HG03521 (cell line): ENCODE data around the gene RAD18.

Source experiments
- ATAC-seq: cut with Tn5 transposase; IDR thresholded peaks from one replicate; pipeline ENCODE4 v1.9.1; 2021; ENCODE audit warnings: mild to moderate bottlenecking, moderate library complexity; ENCODE audit not compliant: unreplicated experiment

Gene RAD18, protein sequence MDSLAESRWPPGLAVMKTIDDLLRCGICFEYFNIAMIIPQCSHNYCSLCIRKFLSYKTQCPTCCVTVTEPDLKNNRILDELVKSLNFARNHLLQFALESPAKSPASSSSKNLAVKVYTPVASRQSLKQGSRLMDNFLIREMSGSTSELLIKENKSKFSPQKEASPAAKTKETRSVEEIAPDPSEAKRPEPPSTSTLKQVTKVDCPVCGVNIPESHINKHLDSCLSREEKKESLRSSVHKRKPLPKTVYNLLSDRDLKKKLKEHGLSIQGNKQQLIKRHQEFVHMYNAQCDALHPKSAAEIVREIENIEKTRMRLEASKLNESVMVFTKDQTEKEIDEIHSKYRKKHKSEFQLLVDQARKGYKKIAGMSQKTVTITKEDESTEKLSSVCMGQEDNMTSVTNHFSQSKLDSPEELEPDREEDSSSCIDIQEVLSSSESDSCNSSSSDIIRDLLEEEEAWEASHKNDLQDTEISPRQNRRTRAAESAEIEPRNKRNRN

DNA sequence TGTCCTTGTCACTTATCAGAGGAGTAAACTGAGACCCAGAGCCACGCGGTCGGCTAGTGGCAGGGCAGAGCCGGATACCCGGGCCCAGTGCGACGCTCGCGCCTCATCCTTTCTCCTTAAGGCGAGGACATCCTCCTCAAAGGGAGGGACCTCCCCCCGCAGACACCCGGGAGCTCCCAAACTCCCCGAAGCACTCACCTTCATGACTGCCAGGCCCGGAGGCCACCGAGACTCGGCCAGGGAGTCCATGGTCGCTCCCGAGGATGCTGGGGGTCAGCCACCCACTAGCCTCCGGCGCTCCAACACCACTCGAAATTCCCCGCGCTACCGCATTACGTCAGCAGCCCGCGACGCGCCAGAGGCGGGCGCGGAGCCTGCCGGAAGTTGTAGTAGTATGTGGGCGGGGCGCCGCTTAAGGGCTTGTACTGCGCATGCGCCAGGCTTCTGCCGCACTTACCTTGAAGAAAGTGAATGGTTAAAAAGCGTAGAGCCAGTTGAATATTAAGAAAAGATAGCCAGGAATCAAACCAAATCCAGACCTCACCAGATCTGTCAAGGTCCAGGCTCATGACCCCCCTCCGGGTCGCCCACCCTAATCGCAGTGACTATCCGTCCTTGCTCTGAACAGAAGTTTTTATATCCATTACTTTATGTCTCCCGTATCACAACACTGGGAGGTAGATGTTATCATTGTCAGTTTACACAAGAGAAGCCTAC is at the start of gene RAD18:
TSS of gene RAD18 (minus strand) at position 336 of the 717 bp plus-strand sequence. CDS start at position 249, 87 bp downstream.
- ATAC-seq = peak; percentile 93

DNA sequence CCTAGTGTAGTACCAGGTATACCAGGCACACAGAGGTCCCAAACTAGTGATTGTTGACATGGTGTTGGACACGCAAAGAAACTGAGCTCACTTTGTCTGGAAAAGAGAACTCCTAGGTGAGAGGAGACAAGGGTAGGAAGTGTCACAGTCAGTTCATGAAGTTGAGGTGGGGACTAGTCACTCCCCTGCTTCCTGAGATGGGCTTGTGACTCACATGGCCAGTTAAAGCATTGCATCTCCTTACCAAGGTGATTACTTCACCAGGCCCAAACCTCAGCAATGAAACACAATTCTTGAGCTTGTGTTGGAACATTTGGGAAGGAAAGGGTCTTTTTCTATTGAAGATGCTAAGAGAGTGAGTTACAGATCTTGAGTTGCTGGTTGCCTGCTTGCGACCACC is 49.2 kb upstream of the RAD18 start:
- no peak for ATAC-seq

DNA sequence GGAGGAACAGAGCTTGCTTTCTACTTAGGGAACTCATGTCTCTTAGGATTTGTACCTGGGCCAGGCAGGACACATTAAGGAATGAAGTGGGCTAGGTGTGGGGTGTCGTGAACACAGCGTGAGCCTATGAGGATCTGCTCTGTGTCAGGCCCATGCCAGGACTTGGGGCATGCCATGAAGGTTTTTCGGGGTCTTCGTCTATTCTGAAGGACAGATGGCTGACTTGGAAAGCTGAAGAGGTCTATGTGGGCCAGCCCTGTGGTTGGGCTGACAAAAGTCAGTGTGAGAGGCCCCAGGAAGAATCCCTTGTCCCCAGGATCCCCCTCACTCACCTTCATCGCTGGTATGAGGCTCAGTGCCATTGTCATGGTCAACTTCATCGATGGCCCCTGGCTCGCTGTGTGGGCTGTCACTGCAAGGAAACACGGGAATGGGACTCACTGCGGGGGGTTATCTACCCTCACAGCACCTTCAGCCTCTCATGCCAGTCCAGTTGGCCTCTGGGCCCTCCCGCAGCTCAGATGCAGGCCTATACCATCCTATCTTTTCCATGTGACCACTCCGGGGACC is 46.8 kb upstream of the RAD18 start:
- no peak for ATAC-seq

DNA sequence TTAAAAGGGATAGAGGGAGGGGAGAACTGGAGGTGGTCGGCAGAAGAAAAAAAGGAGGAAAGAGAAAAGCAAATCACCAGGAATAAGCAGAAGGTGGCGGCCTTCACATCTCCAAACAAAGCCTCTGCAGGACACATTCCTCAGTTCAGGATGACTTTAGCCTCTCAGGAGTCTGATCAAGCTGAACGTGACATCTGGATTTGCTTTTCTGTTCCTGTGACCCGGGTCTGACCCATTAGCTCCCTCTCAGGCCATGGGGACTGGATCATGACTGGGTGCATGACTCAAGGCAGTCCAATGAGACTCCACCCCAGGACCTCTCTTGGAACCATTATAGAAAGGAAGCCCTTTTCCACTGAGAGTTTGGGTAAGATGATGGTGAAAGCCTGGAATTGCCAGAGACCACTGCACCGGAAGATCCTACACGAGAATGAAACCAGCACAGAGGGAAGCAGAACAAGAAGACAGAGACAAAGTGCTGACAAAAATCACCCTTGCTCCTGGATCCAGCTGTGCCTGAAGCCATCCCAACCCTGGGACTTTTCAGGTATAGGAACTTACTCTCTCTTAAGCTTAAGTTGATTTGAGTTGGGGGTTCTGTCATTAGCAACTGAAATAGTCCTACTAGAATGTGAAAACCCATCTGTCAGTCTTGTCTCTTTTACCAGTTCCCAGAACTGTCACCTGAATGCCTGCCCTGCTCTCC is 45.4 kb upstream of the RAD18 start:
- ATAC-seq = no peak

DNA sequence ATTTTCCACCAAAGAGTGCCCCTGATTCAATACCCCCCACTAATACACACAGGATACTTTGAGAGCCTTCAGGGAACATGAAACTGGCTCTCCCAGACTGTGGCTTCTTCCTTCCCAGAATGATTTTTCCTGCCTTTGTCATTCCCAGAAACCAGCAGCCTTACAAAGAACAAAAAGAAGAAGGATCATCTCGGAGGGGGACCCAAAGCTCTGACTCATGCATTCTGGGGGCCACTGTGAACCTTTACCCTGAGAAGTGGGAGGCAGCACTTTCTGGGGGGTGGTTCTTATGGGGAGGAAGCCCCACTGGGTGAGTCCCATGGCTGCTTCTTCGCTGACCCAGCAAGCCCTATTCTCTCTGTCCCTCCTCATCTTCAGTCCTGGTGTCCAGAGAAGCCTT is 44.7 kb upstream of the RAD18 start:
- ATAC-seq = no peak

DNA sequence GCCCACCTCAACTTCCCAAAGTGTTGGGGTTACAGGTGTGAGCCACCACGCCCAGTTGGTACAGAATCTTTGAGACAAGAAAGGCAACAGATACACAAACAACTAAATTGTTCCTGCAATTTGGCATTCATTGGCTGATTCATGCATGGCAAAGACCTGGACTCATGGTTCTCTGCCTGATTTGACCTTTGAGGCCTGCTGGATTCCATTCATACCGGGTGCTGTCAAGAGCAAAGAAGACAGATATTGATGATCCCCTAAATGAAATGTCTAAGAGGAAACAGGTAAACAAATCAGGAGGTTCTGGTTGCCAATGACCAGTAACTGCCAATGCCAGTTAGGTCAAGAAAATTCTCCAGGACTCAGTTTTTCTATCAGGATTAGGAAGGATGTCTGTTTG is 43.9 kb upstream of the RAD18 start:
- no peak for ATAC-seq

DNA sequence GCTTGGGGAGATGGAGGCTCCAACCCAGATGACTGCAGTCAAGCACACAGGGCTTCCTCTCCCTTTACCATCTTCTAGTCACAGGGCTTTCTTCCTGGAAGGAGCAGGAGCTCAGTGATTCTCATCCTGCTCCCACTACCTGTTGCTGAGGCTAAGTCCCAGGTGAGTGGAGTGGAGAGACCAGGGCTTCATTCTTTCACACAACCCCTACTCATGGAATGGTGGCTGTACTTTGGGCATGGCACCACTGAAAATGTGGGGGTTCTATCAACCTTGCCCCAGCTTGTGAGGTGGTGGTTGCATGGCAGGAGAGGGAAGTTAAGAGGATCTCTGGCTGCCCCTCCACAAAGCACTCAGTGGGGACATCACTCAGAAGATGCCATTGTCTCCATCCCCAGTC is 36.8 kb upstream of the RAD18 start:
- ATAC-seq = no peak

DNA sequence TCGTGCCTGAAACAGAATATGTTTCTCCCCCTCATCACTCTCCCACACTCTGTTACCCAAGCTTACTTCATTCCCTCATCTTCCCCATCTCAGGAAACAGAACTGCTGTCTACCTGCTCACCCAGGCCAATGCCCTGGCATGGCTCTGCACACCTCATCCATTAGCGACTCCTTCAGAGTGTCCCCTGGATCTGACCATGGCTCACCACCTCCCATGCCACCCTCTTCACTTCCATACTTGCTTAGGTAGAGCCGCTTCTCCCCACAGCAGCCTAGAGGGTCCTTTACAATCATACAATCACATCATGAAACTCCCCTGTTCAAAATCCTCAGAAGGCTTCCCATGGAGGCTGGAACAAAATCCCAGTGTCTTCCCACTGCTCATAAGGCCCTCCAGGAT is 33.9 kb upstream of the RAD18 start:
- ATAC-seq = no peak

DNA sequence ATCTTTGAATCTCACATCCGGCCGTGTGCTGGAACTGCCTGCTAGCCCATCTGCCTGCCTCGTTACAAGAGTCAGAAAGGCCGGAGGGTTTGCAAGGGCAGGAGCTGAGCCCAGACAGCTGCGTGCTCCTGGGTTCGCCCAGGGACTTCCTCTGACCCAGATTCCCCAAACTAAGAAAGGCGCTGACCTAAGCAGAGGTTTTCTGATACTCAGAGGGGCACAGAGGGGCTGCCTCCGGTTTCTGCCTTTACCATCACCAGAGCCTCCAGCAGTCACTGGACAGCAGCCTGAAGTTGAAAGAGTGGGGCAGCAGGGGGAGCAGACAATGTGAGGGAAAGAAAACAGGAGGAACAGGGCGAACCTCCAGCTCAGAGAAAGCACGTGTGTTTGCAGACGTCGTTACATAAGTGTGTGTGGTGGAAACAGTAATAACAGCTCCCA is 33.4 kb upstream of the RAD18 start:
- ATAC-seq = no peak

DNA sequence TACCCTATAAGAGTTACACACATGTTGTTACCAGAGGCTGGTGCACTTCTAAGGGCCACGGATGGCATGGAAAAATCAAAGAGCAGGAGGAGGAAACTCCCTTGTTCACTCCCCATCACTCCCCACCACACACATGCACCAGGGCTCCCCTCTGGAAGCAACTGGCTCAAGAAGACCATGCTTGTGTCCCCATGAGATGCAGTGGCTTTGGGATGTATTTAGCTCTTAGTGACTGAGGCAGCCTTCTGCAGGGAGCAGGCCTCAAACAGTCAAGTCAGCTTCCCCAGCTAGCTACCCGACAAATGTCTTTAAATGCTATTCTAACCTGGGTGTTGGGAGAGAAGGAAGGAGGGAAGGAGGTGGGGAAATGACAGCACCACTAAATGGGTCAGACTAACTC is 32.9 kb upstream of the RAD18 start:
- no peak for ATAC-seq

DNA sequence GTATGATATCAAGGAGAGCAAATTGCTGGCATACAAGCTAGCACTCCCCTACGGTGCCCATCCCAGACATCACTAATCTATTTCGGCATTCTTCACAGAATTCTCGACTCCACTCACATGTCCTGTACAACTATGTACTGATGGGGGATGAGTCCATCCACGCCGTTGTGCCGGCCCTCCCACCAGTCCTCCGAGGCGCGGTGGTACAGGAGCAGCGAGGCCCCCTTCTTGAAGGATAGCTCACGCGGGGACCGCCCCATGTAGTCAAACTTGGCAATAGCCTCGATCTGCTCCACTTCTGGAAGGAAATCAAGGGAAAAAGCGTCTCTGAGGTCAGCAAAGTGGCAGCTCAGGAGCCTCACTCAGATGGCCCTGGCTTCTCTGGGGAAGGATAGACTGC is 31.0 kb upstream of the RAD18 start:
- ATAC-seq = no peak

DNA sequence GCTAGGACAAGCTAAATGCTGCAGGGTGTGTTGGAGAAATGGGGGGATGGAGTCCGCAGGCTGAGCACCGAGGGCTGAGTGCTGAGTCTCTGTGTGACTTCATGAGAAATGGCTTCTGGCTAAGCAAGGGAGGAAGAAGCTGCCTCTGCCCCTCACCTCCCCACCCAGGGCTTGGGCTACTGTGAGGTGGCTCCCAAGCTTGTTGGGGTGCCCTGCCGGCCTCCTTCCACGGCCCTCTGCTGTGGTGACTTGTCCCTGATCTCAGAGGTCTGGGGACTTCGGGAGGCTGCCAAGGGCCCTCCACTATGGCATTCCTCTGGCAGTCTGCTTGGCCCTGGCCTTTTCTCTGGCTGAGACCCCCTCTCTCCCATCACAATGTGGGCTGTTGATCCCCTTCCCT is 30.1 kb upstream of the RAD18 start:
- ATAC-seq = no peak

DNA sequence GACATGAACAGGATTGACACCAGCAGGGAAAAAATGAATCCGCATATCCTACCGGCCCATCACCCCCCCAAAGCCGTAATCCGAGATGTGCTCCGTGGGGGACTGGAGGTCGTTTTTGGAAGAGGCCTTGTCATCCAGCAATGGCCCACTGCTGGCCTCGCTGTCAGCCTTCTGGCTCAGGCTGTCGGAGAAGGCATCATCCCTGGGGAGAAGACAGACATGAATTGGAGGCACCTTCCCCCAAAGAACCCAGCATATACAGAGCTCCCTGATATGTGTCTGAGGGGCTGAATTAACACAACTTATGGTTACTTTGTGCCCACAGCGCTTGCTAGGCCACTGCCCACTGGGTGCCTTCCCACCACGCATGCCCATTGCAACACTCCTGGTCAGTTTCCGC is 29.6 kb upstream of the RAD18 start:
- no peak for ATAC-seq

DNA sequence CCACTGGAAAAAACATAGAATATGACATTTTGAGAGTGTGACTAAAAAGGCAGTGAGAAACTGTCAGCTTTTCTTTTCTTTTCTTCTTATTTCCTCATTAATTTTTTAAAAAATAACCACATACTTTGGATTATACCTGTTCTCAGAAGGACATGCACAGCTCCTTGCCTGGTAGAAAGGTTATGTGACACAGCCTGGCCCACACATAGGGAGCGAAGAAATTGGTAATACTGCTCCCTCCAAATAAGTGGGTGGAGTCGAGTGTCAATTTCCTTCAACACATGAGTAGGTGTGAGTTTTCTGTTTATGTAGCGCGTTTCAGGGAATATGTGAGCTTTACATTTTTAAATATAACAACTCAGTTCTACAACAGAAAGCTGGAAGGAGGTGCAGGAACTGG is 28.9 kb upstream of the RAD18 start:
- ATAC-seq = no peak

DNA sequence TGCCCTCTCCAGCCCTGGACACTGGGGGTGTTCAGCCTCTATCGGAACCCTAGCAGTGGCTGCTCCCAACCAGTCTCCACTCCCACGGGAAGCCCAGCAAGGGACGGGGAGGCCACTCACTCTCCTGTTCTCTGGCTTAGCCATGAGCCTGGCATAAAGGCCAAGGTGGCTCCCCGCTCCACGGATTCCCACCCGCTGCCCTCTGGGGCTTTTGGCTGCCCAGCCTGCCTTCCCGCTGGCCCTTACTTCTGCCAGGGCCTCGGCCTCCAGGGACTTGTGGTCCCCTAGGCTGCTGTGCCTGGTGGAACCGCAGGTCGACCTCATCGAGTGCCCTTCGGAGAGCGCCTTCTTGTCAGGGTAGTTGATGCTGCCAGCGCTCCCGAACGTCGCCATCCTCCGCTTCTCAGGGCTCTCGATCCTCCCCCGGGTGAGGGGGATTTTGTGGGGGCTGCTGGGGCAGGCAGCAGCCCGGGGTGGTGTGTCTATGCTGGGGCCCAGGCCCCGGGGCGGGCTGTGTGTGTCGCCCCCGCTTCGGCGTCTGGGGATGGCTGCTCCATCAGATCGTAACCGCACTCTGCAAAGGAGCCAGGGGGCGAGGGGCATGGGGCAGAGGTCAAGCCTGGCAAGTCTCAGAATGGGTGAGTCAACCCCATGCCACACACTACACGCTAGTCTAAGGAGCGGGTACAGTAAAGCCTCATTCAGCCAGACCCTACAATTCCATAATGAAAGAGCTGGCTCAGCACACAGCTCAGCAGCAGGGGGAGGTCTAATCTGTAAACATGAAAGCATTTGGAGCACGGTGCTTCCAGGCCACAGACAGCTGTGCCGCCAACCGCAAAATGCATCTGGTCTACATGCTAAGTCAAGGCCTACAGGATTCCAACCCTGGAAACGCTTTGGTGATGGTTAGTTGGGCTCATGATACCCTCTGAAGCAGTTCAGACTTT is 27.3 kb upstream of the RAD18 start:
- no peak for ATAC-seq

DNA sequence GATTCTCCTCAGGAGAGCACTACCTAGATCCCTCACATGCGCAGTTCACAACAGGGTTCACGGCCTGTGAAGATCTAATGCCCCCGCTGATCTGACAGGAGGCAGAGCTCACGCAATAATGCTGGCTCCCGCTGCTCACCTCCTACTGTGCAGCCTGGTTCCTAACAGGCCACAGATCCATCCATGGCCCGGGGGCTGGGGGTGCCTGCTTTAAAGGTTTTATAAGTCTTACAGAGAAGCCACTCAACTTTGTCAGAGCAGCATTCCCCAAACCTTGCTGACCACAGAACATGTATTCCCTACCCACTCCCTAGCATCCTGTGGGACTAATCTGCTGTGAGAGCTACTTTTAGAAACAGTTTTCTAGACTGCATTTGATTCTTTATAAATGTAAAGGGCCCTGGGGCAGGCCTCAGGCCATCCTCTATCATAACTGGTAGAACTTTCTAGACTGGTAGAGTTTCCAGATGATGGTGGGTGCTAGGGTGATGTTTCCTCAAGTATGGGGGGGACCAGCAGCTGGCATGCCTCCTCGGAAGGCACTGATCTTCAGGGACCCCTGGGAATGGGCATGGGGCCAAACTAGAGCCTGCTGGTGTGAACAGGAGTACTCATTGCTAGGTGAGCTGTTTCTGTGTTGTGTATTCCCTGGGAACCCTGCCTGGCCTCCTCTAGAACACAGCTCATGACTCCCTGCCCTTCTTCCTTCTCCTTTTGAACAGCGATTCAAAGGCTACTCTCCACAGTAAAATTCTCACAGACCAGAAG is 25.7 kb upstream of the RAD18 start:
- ATAC-seq = no peak

DNA sequence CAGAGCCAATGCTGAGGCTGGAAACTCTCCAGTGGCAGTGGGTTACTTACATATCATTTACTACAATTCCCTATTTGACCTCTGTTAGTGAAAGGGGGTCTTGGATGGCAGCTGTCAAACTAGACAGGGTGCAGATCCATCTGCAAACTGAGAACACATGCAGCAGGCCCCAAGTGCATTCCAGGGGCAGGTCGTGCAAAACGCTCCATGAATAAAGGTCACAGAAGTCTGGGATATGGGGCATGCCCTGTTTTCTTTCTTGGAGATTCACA is 25.0 kb upstream of the RAD18 start:
- no peak for ATAC-seq

DNA sequence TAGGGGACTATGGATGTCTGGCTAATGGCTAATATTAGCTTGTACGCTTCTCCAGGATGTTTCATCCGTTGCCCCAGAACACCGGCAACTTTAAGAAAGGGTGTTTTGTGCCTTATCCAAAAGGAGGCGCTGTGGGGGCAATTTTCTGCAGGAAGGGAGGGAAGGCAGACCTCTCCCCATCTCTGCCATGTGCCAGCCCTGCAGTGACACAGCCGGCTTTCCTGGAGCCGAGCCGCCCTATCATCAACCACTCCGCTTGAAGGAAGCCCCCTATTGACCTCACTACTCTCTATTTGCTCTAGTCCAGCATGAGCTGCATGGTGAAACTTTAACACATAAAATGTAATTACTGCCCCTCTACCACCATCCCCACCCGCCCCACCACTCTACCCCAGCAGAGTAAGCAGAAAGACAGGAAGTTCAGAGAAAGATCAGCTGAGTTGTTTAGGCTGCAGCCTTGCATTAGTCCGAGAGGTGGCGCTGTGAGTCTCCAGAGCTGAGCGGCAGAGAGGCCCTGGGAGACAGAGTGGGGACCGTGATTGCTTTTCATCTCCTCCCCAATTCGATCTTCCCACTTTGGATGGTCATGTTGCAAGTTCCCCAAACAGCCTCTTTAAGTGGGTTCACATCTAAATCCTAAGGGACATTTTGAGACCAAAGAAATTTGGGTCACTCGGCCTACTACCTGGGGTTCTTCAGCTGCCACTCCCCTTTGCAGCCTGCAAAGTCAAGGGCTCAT is 24.5 kb upstream of the RAD18 start:
- peak; percentile 75 for ATAC-seq

DNA sequence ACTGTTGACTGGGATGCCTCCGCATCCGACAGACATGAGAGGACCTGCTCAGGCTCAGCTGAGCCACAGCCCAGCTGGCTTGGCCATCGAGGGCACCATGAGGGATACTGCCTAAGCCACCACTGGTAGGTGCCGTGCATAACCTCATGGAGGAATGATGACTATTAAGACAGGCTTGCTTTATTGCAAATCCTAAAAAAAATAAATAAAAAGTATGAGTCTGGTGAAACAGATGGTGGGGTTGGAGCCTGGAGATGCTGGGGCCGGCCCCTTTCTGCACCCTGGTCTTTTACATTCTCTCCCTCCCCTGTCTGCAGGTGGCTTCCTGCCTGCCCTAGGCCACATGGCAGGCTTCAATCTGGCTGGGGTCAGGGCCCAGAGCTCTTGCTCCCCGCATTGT is 24.0 kb upstream of the RAD18 start:
- ATAC-seq = no peak
